ELR (cell line): ENCODE data around the gene GALNT10.
"Not testable (repeated sequence)": the region's sequence is repeated elsewhere in the genome, so short reads cannot be mapped to it uniquely, and the experiment has no call there.

ENCODE experiments used
- DNase-seq: peaks from one replicate; pipeline ENCODE4 v3.0.0-alpha.2; 2015; ENCODE audit warnings: low read depth

The GALNT10 gene

GRCh38 chr5:154190595-154191304 lies at the start of gene GALNT10:
Gene GALNT10, plus strand, starts transcription at chr5:154190733. Its CDS starts 134 bp downstream, at chr5:154190867.
- peak; percentile 76 for DNase-seq

- no peak for DNase-seq
These were observed 48.8 kb upstream of the GALNT10 start for GRCh38 chr5:154141745-154142221.

- no peak for DNase-seq
These were observed 47.3 kb upstream of the GALNT10 start for GRCh38 chr5:154143211-154143641.

- DNase-seq = no peak
These were observed 45.3 kb upstream of the GALNT10 start for GRCh38 chr5:154145268-154145667.

- no peak for DNase-seq
These were observed 44.1 kb upstream of the GALNT10 start for GRCh38 chr5:154146409-154146808.

GRCh38 chr5:154147666-154148065 lies 42.9 kb upstream of the GALNT10 start:
- DNase-seq = no peak

GRCh38 chr5:154150471-154150870 lies 40.1 kb upstream of the GALNT10 start:
- DNase-seq = not testable (repeated sequence)

GRCh38 chr5:154157483-154158378 lies 32.8 kb upstream of the GALNT10 start:
- no peak for DNase-seq

- no peak for DNase-seq
These were observed 32.2 kb upstream of the GALNT10 start for GRCh38 chr5:154158379-154158737.

GRCh38 chr5:154159343-154159742 lies 31.2 kb upstream of the GALNT10 start:
- peak; percentile 42 for DNase-seq

- DNase-seq = no peak
These were observed 27.9 kb upstream of the GALNT10 start for GRCh38 chr5:154162539-154163151.

- DNase-seq = no peak
These were observed 26.9 kb upstream of the GALNT10 start for GRCh38 chr5:154163327-154164248.

- DNase-seq = no peak
These were observed 26.3 kb upstream of the GALNT10 start for GRCh38 chr5:154164249-154164581.

GRCh38 chr5:154165886-154166285 lies 24.6 kb upstream of the GALNT10 start:
- no peak for DNase-seq

GRCh38 chr5:154166901-154167791 lies 23.4 kb upstream of the GALNT10 start:
- no peak for DNase-seq

GRCh38 chr5:154168395-154168794 lies 22.1 kb upstream of the GALNT10 start:
- DNase-seq = no peak

- DNase-seq = no peak
These were observed 17.7 kb upstream of the GALNT10 start for GRCh38 chr5:154172785-154173184.

GRCh38 chr5:154174091-154174490 lies 16.4 kb upstream of the GALNT10 start:
- no peak for DNase-seq

GRCh38 chr5:154176181-154176580 lies 14.4 kb upstream of the GALNT10 start:
- DNase-seq = no peak

GRCh38 chr5:154178661-154179060 lies 11.9 kb upstream of the GALNT10 start:
- DNase-seq = no peak
